COLO668 (cell line): Measurements from ENCODE around the gene DUSP7.

Experiments
- DNase-seq: peaks from one replicate; lab custom pipeline; 2025; ENCODE audit not compliant: unreplicated experiment; lab: John Stamatoyannopoulos, UW

The DUSP7 gene

GRCh38 chr3:52086976-52087663 is 30.7 kb upstream of the DUSP7 start:
- DNase-seq, result no peak

- DNase-seq, result no peak
Measured at GRCh38 chr3:52086461-52086860, 30.1 kb upstream of the DUSP7 start.

GRCh38 chr3:52085681-52086282 is 29.4 kb upstream of the DUSP7 start:
- DNase-seq, result no peak

- no peak for DNase-seq
Measured at GRCh38 chr3:52084954-52085680, 28.7 kb upstream of the DUSP7 start.

GRCh38 chr3:52084216-52084945 is 28.0 kb upstream of the DUSP7 start:
- no peak for DNase-seq

GRCh38 chr3:52083556-52084087 is 27.3 kb upstream of the DUSP7 start:
- no peak for DNase-seq

- DNase-seq, result no peak
Measured at GRCh38 chr3:52082951-52083350, 26.6 kb upstream of the DUSP7 start.

GRCh38 chr3:52080830-52081719 is 24.7 kb upstream of the DUSP7 start:
- DNase-seq, result no peak

GRCh38 chr3:52079958-52080357 is 23.6 kb upstream of the DUSP7 start:
- no peak for DNase-seq

- no peak for DNase-seq
Measured at GRCh38 chr3:52078781-52079560, 22.6 kb upstream of the DUSP7 start.

GRCh38 chr3:52077925-52078324 is 21.6 kb upstream of the DUSP7 start:
- DNase-seq, result no peak

GRCh38 chr3:52076896-52077780 is 20.8 kb upstream of the DUSP7 start:
- no peak for DNase-seq

GRCh38 chr3:52073490-52073889 is 17.1 kb upstream of the DUSP7 start:
- no peak for DNase-seq

- no peak for DNase-seq
Measured at GRCh38 chr3:52072471-52072870, 16.1 kb upstream of the DUSP7 start.

- DNase-seq, result no peak
Measured at GRCh38 chr3:52072020-52072419, 15.6 kb upstream of the DUSP7 start.

- no peak for DNase-seq
Measured at GRCh38 chr3:52070724-52071621, 14.6 kb upstream of the DUSP7 start.

- no peak for DNase-seq
Measured at GRCh38 chr3:52069855-52070254, 13.5 kb upstream of the DUSP7 start.

GRCh38 chr3:52069135-52069534 is 12.8 kb upstream of the DUSP7 start:
- DNase-seq, result no peak
